Measurements from ENCODE around the gene ZFAND6.
"Not testable (repeated sequence)": the region's sequence is repeated elsewhere in the genome, so short reads cannot be mapped to it uniquely, and the experiment has no call there.

The ZFAND6 gene

GRCh38 chr15:80136854-80137253 lies 77.4 kb downstream of the ZFAND6 start:
- FAIRE-seq (no peak), DNase-seq (ENCODE audit: insufficient read length, low spot score) (no peak)

GRCh38 chr15:80138961-80139360 lies 79.5 kb downstream of the ZFAND6 start:
- DNase-seq (ENCODE audit: insufficient read length, low spot score): no peak
- no peak for FAIRE-seq

GRCh38 chr15:80140909-80141308 lies 81.4 kb downstream of the ZFAND6 start:
- no peak for FAIRE-seq

GRCh38 chr15:80141916-80142598 lies 82.6 kb downstream of the ZFAND6 start:
- DNase-seq (ENCODE audit: insufficient read length, low spot score) (no peak), FAIRE-seq (no peak)

More at GRCh38 chr15:80140909-80141308, 81.4 kb downstream of the ZFAND6 start:
- DNase-seq (ENCODE audit: insufficient read length, low spot score): no peak

GRCh38 chr15:80142646-80143045 lies 83.2 kb downstream of the ZFAND6 start:
- no peak for FAIRE-seq
- no peak for DNase-seq (ENCODE audit: insufficient read length, low spot score)

GRCh38 chr15:80151148-80151547 lies 91.7 kb downstream of the ZFAND6 start:
- no peak for FAIRE-seq
- no peak for DNase-seq (ENCODE audit: insufficient read length, low spot score)

GRCh38 chr15:80151576-80151975 lies 92.1 kb downstream of the ZFAND6 start:
- FAIRE-seq (no peak), DNase-seq (ENCODE audit: insufficient read length, low spot score) (no peak)

GRCh38 chr15:80152180-80152895 lies 92.9 kb downstream of the ZFAND6 start:
- peak; percentile 91 for DNase-seq (ENCODE audit: insufficient read length, low spot score)
- peak; percentile 46 for FAIRE-seq

GRCh38 chr15:80152896-80153876 lies 93.7 kb downstream of the ZFAND6 start, which contains the start of gene FAH:
FAH (plus strand) TSS chr15:80152999; CDS start chr15:80153055, 56 bp downstream.
- no peak for FAIRE-seq
- DNase-seq (ENCODE audit: insufficient read length, low spot score): peak; percentile 39

GRCh38 chr15:80153900-80154299 lies 94.4 kb downstream of the ZFAND6 start:
- DNase-seq (ENCODE audit: insufficient read length, low spot score) (no peak), FAIRE-seq (no peak)

GRCh38 chr15:80154336-80154735 lies 94.9 kb downstream of the ZFAND6 start:
- FAIRE-seq (no peak), DNase-seq (ENCODE audit: insufficient read length, low spot score) (no peak)

GRCh38 chr15:80155001-80155377 lies 95.5 kb downstream of the ZFAND6 start:
- DNase-seq (ENCODE audit: insufficient read length, low spot score): no peak
- FAIRE-seq: no peak

- not testable (repeated sequence) for FAIRE-seq; DNase-seq (ENCODE audit: insufficient read length, low spot score)
Observed at GRCh38 chr15:80155378-80156175, 96.1 kb downstream of the ZFAND6 start.

- DNase-seq (ENCODE audit: insufficient read length, low spot score) (no peak), FAIRE-seq (no peak)
Observed at GRCh38 chr15:80156176-80156720, 96.8 kb downstream of the ZFAND6 start.

GRCh38 chr15:80157215-80157614 lies 97.7 kb downstream of the ZFAND6 start:
- no peak for DNase-seq (ENCODE audit: insufficient read length, low spot score)
- no peak for FAIRE-seq

GRCh38 chr15:80159301-80159700 lies 99.8 kb downstream of the ZFAND6 start:
- FAIRE-seq (no peak), DNase-seq (ENCODE audit: insufficient read length, low spot score) (no peak)

- DNase-seq (ENCODE audit: insufficient read length, low spot score): no peak
- no peak for FAIRE-seq
Observed at GRCh38 chr15:80159811-80160569, 100.5 kb downstream of the ZFAND6 start.

- FAIRE-seq: no peak
Observed at GRCh38 chr15:80160570-80161156, 101.2 kb downstream of the ZFAND6 start.

More at GRCh38 chr15:80160570-80161156, 101.2 kb downstream of the ZFAND6 start:
- DNase-seq (ENCODE audit: insufficient read length, low spot score): peak; percentile 63
